HFFc6 (cell line): ENCODE measurements around the gene DDAH1. TPM values are rescaled to one million over a fixed set of nuclear protein-coding genes. Genes with fewer than 3 reads are reported as not detected.

Experiments
- DNase-seq: peaks from one replicate; pipeline ENCODE4 v3.0.0-alpha.2; 2018
- H3K27ac Mint-ChIP-seq: 2 replicates; pipeline ENCODE4 v1.8.0; 2020; ENCODE audit warnings: mild to moderate bottlenecking, mixed read lengths
- H3K27me3 Mint-ChIP-seq: 2 replicates; pipeline ENCODE4 v1.8.0; 2021; ENCODE audit warnings: mild to moderate bottlenecking, moderate library complexity, mixed read lengths; ENCODE audit not compliant: insufficient read depth
- H3K36me3 Mint-ChIP-seq: 2 replicates; pipeline ENCODE4 v1.8.0; 2021; ENCODE audit warnings: low read depth, mixed read lengths
- H3K4me1 Mint-ChIP-seq: 2 replicates; pipeline ENCODE4 v1.8.0; 2020; ENCODE audit warnings: low read depth, mixed read lengths
- H3K4me3 Mint-ChIP-seq: 2 replicates; pipeline ENCODE4 v1.8.0; 2020; ENCODE audit warnings: mild to moderate bottlenecking, moderate library complexity, mixed read lengths
- H3K9me3 Mint-ChIP-seq: 2 replicates; pipeline ENCODE4 v1.8.0; 2020; ENCODE audit warnings: mild to moderate bottlenecking, mixed read lengths
- total RNA-seq, 6 experiments: library from RNA; stranded (reverse); fragmentation: NEBNext Ultra II Directional; extraction: Animal tissue kit (Norgen Biotek cat#: 25700); gene quantifications; 2 replicates in 1 of 6; 3 replicates in 5 of 6; pipeline ENCODE4 v1.2.3, GENCODE V29; 2021
- TF ChIP-seq, protein P1 (sequence below): fragments of 200-600 bp; sonication (generic); IDR thresholded peaks from 2 replicates; pipeline ENCODE4 v1.5.0; 2021; ENCODE audit warnings: antibody characterized with exemption, mild to moderate bottlenecking

Gene DDAH1
- total RNA-seq, 6 experiments from 2014 or later = 235 to 320 (median 277) TPM

DNA sequence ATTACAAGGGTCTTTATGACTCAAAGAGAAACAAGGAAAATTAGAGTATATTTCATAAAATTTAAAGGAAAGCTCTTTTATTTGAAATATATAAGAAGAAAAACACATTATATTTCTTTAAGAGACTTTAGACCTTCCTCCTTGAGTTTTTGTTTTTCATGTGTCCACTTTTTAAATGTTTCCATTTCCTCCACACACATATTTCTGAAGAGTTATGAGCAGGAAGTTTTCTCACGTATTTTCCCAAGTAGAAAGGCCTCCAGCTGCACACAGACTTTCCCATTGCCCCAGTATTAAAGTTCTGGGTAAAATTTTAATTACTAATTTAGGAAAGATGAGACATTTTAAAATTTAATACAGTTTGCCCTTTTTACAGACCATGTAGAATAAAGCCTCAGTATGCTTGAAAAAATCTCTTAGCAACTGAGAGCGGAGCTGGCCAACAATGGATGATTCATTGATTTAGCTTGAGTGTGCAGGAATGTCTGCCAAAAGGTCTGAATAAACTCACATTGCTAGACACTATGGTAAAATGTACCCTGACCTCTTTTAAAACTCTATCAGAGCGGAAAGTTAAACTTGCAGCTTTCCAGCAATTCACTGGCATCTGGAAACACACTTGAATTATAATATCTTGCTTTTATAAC lies 57.9 kb downstream of the DDAH1 start:
- Mint-ChIP-seq H3K4me3 (peak overlapping the region; percentile 76), H3K27me3 (peaks cover 5% of the 10 kb centered on the region; the same call in 1 of the 2 replicates), H3K9me3 (no peaks in the 10 kb centered on the region), H3K27ac (peak overlapping the region; percentile 98), H3K4me1 (peaks cover 70% of the 10 kb centered on the region), H3K36me3 (peaks cover 45% of the 10 kb centered on the region)
- DNase-seq = peak; percentile 90
- TF ChIP-seq, protein P1, sequence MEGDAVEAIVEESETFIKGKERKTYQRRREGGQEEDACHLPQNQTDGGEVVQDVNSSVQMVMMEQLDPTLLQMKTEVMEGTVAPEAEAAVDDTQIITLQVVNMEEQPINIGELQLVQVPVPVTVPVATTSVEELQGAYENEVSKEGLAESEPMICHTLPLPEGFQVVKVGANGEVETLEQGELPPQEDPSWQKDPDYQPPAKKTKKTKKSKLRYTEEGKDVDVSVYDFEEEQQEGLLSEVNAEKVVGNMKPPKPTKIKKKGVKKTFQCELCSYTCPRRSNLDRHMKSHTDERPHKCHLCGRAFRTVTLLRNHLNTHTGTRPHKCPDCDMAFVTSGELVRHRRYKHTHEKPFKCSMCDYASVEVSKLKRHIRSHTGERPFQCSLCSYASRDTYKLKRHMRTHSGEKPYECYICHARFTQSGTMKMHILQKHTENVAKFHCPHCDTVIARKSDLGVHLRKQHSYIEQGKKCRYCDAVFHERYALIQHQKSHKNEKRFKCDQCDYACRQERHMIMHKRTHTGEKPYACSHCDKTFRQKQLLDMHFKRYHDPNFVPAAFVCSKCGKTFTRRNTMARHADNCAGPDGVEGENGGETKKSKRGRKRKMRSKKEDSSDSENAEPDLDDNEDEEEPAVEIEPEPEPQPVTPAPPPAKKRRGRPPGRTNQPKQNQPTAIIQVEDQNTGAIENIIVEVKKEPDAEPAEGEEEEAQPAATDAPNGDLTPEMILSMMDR = no peak

DNA sequence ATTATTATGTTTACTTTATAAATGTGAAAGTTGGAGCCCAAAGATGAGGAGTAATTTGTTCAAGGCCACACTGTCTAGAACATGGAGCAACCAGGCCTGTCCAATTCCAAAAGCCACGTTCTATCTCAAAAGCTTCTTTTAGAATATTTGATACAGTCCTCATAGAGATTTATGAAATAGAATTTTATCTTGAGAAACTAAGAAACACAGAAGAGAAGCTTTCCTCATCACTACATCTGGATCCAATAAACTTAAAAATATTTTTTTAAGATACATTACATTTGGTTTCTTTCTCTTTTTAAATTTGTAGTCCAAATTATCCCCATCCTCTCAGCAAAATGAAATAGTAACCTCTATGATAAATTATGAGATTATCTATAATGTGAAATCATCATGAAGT lies 58.9 kb downstream of the DDAH1 start:
- H3K27me3 Mint-ChIP-seq = peaks cover 5% of the 10 kb centered on the region; the same call in 1 of the 2 replicates
- H3K4me3 Mint-ChIP-seq = no peak overlapping the region
- H3K27ac Mint-ChIP-seq = peak overlapping the region; percentile 67
- H3K9me3 Mint-ChIP-seq = no peaks in the 10 kb centered on the region
- peaks cover 40% of the 10 kb centered on the region for H3K36me3 Mint-ChIP-seq
- TF ChIP-seq, protein P1 = no peak
- peaks cover 63% of the 10 kb centered on the region for H3K4me1 Mint-ChIP-seq
- no peak for DNase-seq

DNA sequence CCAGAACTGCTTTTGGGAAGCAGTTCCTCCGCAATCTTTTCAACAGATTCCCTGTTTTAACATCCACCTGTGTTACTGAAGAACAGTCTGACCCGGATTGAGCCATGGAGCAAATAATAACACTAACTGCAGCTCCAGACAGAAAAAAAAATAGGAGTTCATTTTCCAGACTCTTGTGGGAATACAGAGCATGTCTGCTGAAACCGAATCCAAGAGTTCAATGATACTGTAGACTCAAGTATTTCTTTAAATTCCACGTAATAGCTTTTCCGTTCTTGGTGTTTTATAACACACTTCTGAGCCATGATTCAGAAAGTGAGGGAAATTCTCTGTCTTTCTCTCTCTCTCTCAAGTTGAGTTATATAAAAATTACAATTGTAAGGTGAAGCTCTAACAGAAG lies 60.6 kb downstream of the DDAH1 start:
- TF ChIP-seq, protein P1 = no peak
- H3K4me1 Mint-ChIP-seq = peaks cover 66% of the 10 kb centered on the region
- no peaks in the 10 kb centered on the region for H3K9me3 Mint-ChIP-seq
- no peak overlapping the region for H3K4me3 Mint-ChIP-seq
- H3K27ac Mint-ChIP-seq = peak overlapping the region; percentile 61; the same call in 1 of the 2 replicates
- H3K27me3 Mint-ChIP-seq = peaks cover 3% of the 10 kb centered on the region; the same call in 1 of the 2 replicates
- peaks cover 37% of the 10 kb centered on the region for H3K36me3 Mint-ChIP-seq
- no peak for DNase-seq

DNA sequence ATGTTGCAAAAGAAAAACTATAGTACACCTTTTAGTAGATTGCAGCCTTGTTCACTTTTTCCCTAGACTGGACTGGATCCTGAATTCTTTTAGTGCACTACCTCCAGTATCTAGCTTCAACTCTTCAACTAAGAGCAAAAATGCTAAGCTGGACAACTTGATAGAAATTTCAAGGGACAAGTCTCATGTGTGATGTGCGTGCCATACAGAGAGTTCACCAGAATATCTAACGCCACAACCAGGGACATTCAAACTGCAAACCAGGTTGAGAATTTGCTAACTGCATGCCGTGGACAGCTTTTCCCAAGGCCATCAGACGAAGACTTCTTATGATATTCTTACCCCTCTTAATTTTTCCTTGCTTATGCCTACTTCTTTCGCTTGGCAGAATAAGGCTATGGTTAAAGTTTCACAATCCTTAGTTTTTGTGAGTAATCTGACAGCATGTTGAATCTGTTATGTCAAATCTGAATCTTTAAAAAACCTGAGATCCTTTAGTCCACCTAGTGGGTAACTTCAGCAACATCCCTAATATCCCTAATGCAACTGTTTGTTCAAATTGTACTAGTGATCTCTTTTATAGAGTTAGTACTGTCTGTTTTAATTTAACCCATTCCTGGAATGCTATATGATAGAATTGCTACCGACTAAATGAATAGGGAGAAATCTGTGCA lies 66.4 kb downstream of the DDAH1 start:
- TF ChIP-seq, protein P1 = peak; percentile 74
- DNase-seq = peak; percentile 51
- Mint-ChIP-seq H3K9me3 (peaks cover 5% of the 10 kb centered on the region; the same call in 1 of the 2 replicates), H3K36me3 (peaks cover 37% of the 10 kb centered on the region), H3K27ac (peak overlapping the region; percentile 72), H3K4me3 (no peak overlapping the region), H3K27me3 (no peaks in the 10 kb centered on the region; the same call in 1 of the 2 replicates), H3K4me1 (peaks cover 66% of the 10 kb centered on the region)

DNA sequence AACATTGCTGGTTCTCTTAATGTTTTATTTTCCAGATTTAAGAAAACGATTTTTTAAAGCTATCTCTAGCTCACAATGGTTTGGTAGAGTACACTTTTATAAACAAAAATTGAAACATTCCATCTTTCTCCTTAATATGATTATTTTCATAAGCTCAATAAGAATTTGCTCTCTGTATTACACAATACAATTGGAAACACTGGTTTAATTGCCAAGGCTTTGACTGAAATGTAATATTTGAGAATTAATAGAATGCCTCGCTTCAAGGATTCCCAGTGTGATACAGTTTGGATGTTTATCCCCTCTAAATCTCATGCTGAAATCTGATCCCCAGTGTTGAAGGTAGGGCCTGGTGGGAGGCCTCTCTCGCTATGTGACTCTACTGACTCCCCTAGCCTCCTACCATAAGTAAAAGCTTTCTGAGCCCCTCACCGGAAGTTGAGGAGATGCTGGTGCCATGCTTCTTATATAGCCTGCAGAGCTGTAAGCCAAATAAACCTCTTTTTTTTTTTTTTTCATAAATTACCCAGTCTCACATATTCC lies 67.4 kb downstream of the DDAH1 start:
- no peak overlapping the region for H3K4me3 Mint-ChIP-seq
- H3K9me3 Mint-ChIP-seq = peaks cover 5% of the 10 kb centered on the region; the same call in 1 of the 2 replicates
- DNase-seq = no peak
- TF ChIP-seq, protein P1 = no peak
- H3K27me3 Mint-ChIP-seq = no peaks in the 10 kb centered on the region; the same call in 1 of the 2 replicates
- H3K4me1 Mint-ChIP-seq = peaks cover 73% of the 10 kb centered on the region
- peaks cover 43% of the 10 kb centered on the region for H3K36me3 Mint-ChIP-seq
- H3K27ac Mint-ChIP-seq = peak overlapping the region; percentile 72
